A549 (cell line): ENCODE data around the gene UBE2H.

ENCODE experiments used
- CBX8 ChIP-seq: fragments of 200-600 bp; sonication (generic); IDR thresholded peaks from 2 replicates; pipeline ENCODE4 v1.6.1; 2016
- CHD2 ChIP-seq: fragments of 150-350 bp; IDR thresholded peaks from 2 replicates; pipeline ENCODE4 v1.6.1; 2014; ENCODE audit warnings: low read length; ENCODE audit not compliant: partially characterized antibody
- EP300 ChIP-seq, 2 experiments: fragments of >200 bp; sonication (Bioruptor Twin); formaldehyde crosslinking; IDR thresholded peaks; 2 replicates in 1 of 2; 3 replicates in 1 of 2; pipeline ENCODE4 v1.6.1; 2016 to 2017
- KDM1A ChIP-seq: fragments of 200-600 bp; sonication (generic); IDR thresholded peaks from 2 replicates; pipeline ENCODE4 v1.6.1; 2016; ENCODE audit warnings: low read depth, mild to moderate bottlenecking
- RAD21 ChIP-seq, 2 experiments: fragments of >200 bp in 1 of 2; sonication (Bioruptor Twin) in 1 of 2; formaldehyde crosslinking in 1 of 2; IDR thresholded peaks in 1 of 2; conservative IDR thresholded peaks in 1 of 2; 2 replicates in 1 of 2; 3 replicates in 1 of 2; pipeline ENCODE4 v1.6.1; 2012 to 2018; ENCODE audit warnings: inconsistent platforms in 1 of 2
- RFX5 ChIP-seq: fragments of 450-650 bp; IDR thresholded peaks from 2 replicates; pipeline ENCODE4 v1.7.1; 2014; ENCODE audit warnings: antibody characterized with exemption, mild to moderate bottlenecking, moderate library complexity
- SMC3 ChIP-seq: fragments of >200 bp; sonication (Bioruptor Twin); formaldehyde crosslinking; IDR thresholded peaks from 3 replicates; pipeline ENCODE4 v1.6.1; 2018; ENCODE audit warnings: inconsistent platforms
- TP53 ChIP-seq: fragments of 250-450 bp; sonication (Bioruptor Pico); IDR thresholded peaks from 2 replicates; pipeline ENCODE4 v1.5.0; 2021; ENCODE audit warnings: mild to moderate bottlenecking, moderate library complexity
- TF ChIP-seq, protein P1 (sequence below): IDR thresholded peaks from 2 replicates; pipeline ENCODE4 v1.6.1; 2012

DNA sequence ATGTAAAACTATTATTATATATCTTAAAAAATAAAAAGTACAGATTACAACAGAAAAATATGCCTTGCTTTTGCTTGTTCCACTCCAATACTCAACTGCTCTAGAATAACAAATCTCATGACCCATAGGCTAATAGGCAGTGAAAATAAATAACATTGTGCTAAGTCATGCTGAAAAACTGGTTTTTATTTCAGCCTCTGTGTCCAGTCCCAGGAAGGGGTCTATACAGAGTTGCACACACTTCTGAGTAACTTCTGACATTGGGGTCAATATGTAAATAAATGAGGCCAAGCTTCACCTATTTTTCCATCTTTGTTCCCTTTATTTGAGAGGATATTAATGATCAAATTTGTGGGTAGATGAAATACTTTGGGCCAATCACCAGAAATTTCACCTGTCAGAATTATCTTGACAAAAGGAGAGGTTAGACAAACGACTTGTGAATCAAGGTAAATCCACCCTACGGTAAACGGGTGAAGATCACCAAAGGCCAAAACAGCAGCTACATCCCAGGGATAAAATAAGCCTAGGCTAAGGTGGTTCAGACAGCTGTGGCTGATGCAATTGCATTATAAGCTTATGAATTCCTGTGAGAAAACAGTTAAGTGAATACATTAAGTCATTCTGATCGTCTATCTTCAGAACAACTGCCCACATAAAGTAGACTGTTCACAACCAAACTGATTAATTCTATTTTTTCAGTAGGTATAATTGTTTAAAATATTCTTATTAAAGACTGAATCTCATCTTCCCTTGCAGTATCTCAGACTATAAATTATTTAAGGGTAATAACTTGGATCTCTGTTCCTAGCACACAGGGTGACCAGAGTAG lies 87.5 kb downstream of the UBE2H start:
- TF ChIP-seq, protein P1, sequence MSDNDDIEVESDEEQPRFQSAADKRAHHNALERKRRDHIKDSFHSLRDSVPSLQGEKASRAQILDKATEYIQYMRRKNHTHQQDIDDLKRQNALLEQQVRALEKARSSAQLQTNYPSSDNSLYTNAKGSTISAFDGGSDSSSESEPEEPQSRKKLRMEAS = no peak
- no peak for TF ChIP-seq SMC3
- TF ChIP-seq CHD2 = no peak
- no peak for TF ChIP-seq CBX8
- TF ChIP-seq RFX5 = no peak
- TF ChIP-seq EP300 (IDR thresholded peaks at IDR 0.05) = no peak
- TF ChIP-seq RAD21 (conservative IDR thresholded peaks at IDR 0.05 in 1 of 2, IDR thresholded peaks at IDR 0.05 in 1 of 2) = no peak
- no peak for TF ChIP-seq TP53
- TF ChIP-seq KDM1A = no peak
